Measurements from ENCODE around the gene COL21A1.

- TF ChIP-seq POLR2A (IDR thresholded peaks at IDR 0.05), result no peak
- no peak for TF ChIP-seq CTCF (IDR thresholded peaks at IDR 0.05)
These were observed 237.7 kb downstream of the COL21A1 start for GRCh38 chr6:56009636-56010035.
